Posterior vena cava (tissue), 2 donors: Measurements from ENCODE around the gene STOML1. TPM values are rescaled to one million over a fixed set of nuclear protein-coding genes. Genes with fewer than 3 reads are reported as not detected.

ENCODE experiments used
- total RNA-seq, 2 donors: library from RNA; stranded (reverse); fragmentation: NEBNext Ultra II Directional; extraction: Animal tissue kit (Norgen Biotek cat#: 25700); gene quantifications; one replicate each; pipeline ENCODE4 v1.2.1, GENCODE V29; 2021
- donor health status: DM: yes; HTN: yes; CAD: no.
- donor health status: DM: yes; HTN: yes; CAD: no.

Gene STOML1
- total RNA-seq, 2 donors from 2014 or later = 17.3 to 20.1 TPM

Other genes with a start within 250 kb of the STOML1 start
- gene INSYN1, start 238.9 kb downstream of the STOML1 start, total RNA-seq = 10 to 100 TPM; 12.8 to 13.8 TPM
- gene TBC1D21, start 118.7 kb downstream of the STOML1 start, total RNA-seq = not detected
- 100 to 1,000 TPM in 1 of 2 donors, 10 to 100 TPM in 1; 94.6 to 110 TPM for gene LOXL1, start 65.8 kb downstream of the STOML1 start, total RNA-seq
- 10 to 100 TPM; 49.2 to 50.7 TPM for gene PML, start 2.4 kb upstream of the STOML1 start, total RNA-seq
- under 1 TPM in 1 of 2 donors, not detected in 1; 0.24 TPM for gene GOLGA6A, start 90.3 kb upstream of the STOML1 start, total RNA-seq
- under 1 TPM; 0.62 to 0.65 TPM for gene ISLR2, start 138.3 kb upstream of the STOML1 start, total RNA-seq
- gene ISLR, start 181.4 kb upstream of the STOML1 start, total RNA-seq = 100 to 1,000 TPM in 1 of 2 donors, 10 to 100 TPM in 1; 51.7 to 108 TPM
- gene STRA6, start 210.5 kb upstream of the STOML1 start, total RNA-seq = 1 to 10 TPM in 1 of 2 donors, not detected in 1; 1.3 TPM
- gene CCDC33, start 244.0 kb upstream of the STOML1 start, total RNA-seq = not detected